CD4-positive, alpha-beta memory T cell (primary cell): ENCODE data around the gene ALK. TPM values are rescaled to one million over a fixed set of nuclear protein-coding genes. Genes with fewer than 3 reads are reported as not detected.
"Not testable (repeated sequence)": the region's sequence is repeated elsewhere in the genome, so short reads cannot be mapped to it uniquely, and the experiment has no call there.

ENCODE experiments used
- CTCF ChIA-PET: fragments of 350-600 bp; sonication (Branson Sonifier 250); formaldehyde crosslinking; loops from one replicate; lab custom pipeline; 2021; ENCODE audit warnings: inconsistent platforms; ENCODE audit not compliant: partially characterized antibody; lab: Charles Lee
- POLR2A ChIA-PET: fragments of 350-600 bp; sonication (Branson Sonifier 250); formaldehyde crosslinking; loops from one replicate; lab custom pipeline; 2021; ENCODE audit not compliant: partially characterized antibody; lab: Charles Lee
- DNase-seq, 5 donors: peaks; one replicate each; pipeline versions ENCODE4 v3.0.0 to v3.0.0-alpha.2; 2020 to 2022; ENCODE audit warnings: mixed read lengths in 1 of 5
- H3K27ac ChIP-seq: one replicate; pipeline ENCODE4 v1.7.0; 2013; ENCODE audit warnings: low read depth, low read length
- H3K27me3 ChIP-seq: 2 replicates; pipeline ENCODE4 v1.7.0; 2013; ENCODE audit warnings: mild to moderate bottlenecking, low read length, moderate library complexity; ENCODE audit not compliant: insufficient read depth
- H3K36me3 ChIP-seq: 2 replicates; pipeline ENCODE4 v1.7.0; 2013; ENCODE audit warnings: mild to moderate bottlenecking, low read length, moderate library complexity; ENCODE audit not compliant: insufficient read depth
- H3K4me1 ChIP-seq: 2 replicates; pipeline ENCODE4 v1.7.0; 2013; ENCODE audit warnings: mild to moderate bottlenecking, low read length, moderate library complexity; ENCODE audit not compliant: insufficient read depth
- H3K4me3 ChIP-seq, 2 donors: one replicate each; pipeline ENCODE4 v1.7.0; 2013; ENCODE audit warnings: low read length in 2 of 2, mild to moderate bottlenecking in 1 of 2
- H3K9me3 ChIP-seq, 2 donors: one replicate each; pipeline ENCODE4 v1.7.0; 2013; ENCODE audit warnings: low read length in 2 of 2, control low read depth in 1 of 2; ENCODE audit not compliant: control insufficient read depth in 1 of 2
- H3K27ac Mint-ChIP-seq, 7 donors: one replicate each; pipeline ENCODE4 v1.8.0; 2020 to 2021; ENCODE audit warnings: mixed read lengths in 7 of 7, mild to moderate bottlenecking in 6 of 7, inconsistent platforms in 3 of 7, moderate library complexity in 3 of 7
- H3K27me3 Mint-ChIP-seq, 2 donors: one replicate each; pipeline ENCODE4 v1.8.0; 2020 to 2021; ENCODE audit warnings: mixed read lengths in 2 of 2
- H3K36me3 Mint-ChIP-seq, 2 donors: one replicate each; pipeline ENCODE4 v1.8.0; 2020 to 2021; ENCODE audit warnings: mixed read lengths in 2 of 2, inconsistent platforms in 1 of 2, mild to moderate bottlenecking in 1 of 2
- H3K4me1 Mint-ChIP-seq, 4 donors: one replicate each; pipeline ENCODE4 v1.8.0; 2020 to 2021; ENCODE audit warnings: mixed read lengths in 4 of 4, mild to moderate bottlenecking in 1 of 4
- H3K4me3 Mint-ChIP-seq, 8 donors: one replicate each; pipeline ENCODE4 v1.8.0; 2020 to 2021; ENCODE audit warnings: mixed read lengths in 8 of 8, mild to moderate bottlenecking in 7 of 8, moderate library complexity in 6 of 8, inconsistent platforms in 3 of 8
- H3K9me3 Mint-ChIP-seq, 8 donors: one replicate each; pipeline ENCODE4 v1.8.0; 2020 to 2021; ENCODE audit warnings: mixed read lengths in 8 of 8, mild to moderate bottlenecking in 5 of 8, inconsistent platforms in 3 of 8, moderate library complexity in 1 of 8
- intact Hi-C: fragments of 100-400 bp; cut with micrococcal nuclease; formaldehyde crosslinking; loops from one replicate; pipeline ENCODE4 v1.15.1; 2023
- polyA plus RNA-seq, 2 donors: library from polyadenylated mRNA; unstranded; fragments of 300-500 nt; fragmentation: Illumina TruSeq; gene quantifications; one replicate each; pipeline ENCODE4 v1.2.3, GENCODE V29; 2021
- total RNA-seq, 2 experiments: library from RNA; stranded (reverse); gene quantifications; one replicate each; pipeline ENCODE4 v1.2.3, GENCODE V29; 2021

Gene ALK
- total and polyA plus RNA-seq, 4 experiments from 2014 or later: 0.07 TPM; not detected in 3

DNA sequence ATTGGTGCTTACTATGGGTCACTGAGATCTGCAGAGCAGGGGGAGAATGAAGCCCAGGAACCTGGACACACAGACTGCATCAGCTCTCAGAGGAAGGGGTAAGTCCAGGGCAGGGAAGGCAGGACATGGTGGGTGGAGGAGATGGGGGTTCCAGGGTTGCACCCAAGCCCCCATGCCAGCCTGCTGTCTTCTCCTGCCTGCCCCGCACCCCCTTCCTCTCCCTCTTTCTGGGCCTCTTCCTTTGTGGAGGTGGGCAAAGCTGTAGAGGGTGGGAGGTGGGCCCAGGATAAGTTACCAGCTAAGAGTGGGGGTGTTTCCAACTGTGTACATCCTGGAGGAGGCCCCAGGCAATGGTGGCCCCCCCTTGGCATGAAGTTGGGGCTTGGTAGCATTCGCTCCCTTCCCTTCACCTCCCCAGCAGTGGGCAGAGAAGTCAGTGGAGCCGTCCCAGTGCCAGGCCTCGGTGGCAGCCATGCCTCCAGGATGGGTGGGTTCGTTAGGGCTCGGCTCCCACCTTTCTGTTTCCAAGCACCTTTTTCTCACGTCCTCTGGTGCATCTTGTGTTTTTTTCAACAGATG lies 674.0 kb downstream of the ALK start:
- H3K4me1 ChIP-seq: no peaks in the 10 kb centered on the region
- no peak overlapping the region for H3K27ac Mint-ChIP-seq
- H3K4me3 Mint-ChIP-seq: no peak overlapping the region
- no peaks in the 10 kb centered on the region for H3K36me3 ChIP-seq
- H3K36me3 Mint-ChIP-seq: no peaks in the 10 kb centered on the region
- H3K27ac ChIP-seq: no peak overlapping the region
- no peaks in the 10 kb centered on the region for H3K9me3 ChIP-seq
- H3K9me3 Mint-ChIP-seq: no peaks in the 10 kb centered on the region
- POLR2A ChIA-PET: no interaction called here
- H3K4me1 Mint-ChIP-seq: no peaks in the 10 kb centered on the region
- no peaks in the 10 kb centered on the region for H3K27me3 ChIP-seq
- intact Hi-C loops: no loop called here
- CTCF ChIA-PET: no interaction called here
- peaks cover 0 to 2% of the 10 kb centered on the region in 2 donors for H3K27me3 Mint-ChIP-seq
- H3K4me3 ChIP-seq: no peak overlapping the region
- no peak for DNase-seq

DNA sequence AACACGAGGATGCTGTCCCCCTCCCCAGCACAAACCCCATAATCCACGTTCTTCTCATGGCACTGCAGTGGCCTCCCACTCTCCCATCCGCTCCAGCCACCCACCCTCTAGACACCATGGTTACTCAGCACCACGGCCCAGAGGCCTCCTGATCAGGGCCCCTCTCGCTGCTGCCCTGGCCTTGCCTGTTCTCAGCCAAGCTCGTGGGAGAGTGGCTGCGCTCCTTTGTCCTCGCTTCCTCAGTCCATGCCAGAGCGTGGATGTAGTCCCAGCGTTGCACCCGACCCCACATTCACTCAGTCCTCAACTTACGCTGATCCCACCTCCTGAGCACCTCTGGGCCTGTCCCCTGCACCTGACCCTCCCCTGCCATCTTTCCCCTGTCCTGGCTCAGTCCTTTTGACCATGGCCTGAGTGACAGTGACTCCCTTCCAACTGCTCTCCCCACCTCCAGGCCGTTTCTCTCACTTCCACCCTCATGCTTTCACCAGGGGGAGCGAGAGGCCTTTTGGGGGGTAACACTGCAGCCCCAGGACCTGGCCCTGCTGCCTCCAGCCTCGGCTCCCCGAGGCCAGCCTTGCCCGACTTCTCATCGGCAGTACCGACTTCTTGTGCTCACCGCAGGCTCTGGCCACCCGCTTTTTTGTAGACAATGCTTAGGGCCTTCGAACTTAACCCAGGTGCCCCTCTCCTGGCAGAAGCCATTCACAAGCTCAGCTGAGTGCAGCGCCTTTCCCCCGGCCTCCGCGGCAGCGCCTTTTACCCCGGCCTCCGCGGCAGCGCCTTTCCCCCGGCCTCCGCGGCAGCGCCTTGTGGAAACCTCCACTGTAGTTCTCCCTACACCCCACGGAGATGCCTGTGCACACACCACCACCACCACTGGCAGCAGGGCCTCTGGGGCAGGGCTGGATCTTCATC lies 674.7 kb downstream of the ALK start:
- Histone ChIP-seq H3K36me3 (no peaks in the 10 kb centered on the region), H3K9me3 (no peaks in the 10 kb centered on the region), H3K27me3 (no peaks in the 10 kb centered on the region), H3K4me3 (no peak overlapping the region), H3K4me1 (no peaks in the 10 kb centered on the region), H3K27ac (no peak overlapping the region)
- Mint-ChIP-seq H3K4me1 (no peaks in the 10 kb centered on the region), H3K27ac (no peak overlapping the region), H3K4me3 (no peak overlapping the region), H3K9me3 (no peaks in the 10 kb centered on the region), H3K27me3 (no peaks in the 10 kb centered on the region), H3K36me3 (no peaks in the 10 kb centered on the region)
- CTCF ChIA-PET: no interaction called here
- DNase-seq: no peak
- intact Hi-C loops: no loop called here
- POLR2A ChIA-PET: no interaction called here

DNA sequence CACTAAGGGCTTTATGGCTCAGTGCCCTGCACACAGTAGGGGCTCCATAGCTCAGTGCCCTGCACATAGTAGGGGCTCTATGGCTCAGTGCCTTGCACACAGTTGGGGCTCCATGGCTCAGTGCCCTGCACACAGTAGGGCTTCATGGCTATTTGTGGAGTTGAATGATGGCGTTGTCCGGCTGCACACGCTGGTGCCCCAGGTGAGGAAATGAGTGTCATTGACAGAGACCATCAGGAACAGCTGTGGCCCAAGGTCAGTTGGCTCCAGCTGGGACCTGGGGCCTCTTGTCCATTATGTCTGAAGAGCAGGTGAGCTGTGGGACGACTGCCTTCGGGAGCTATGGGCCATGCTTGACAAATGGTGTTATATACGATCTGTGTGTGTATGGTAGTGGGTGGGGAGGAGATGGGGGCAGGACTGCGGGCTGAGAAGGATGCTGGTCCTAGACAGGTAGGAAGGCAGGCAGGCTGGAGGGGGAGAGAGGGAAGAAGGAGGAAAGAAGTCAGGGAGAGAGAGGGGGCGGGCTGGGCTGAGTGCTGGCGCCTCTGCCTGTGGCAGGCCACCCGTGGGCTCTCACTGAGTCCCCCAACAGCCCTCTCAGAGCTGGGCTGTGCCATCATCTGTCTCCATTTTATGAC lies 675.5 kb downstream of the ALK start:
- CTCF ChIA-PET: no interaction called here
- no peak overlapping the region for H3K4me3 ChIP-seq
- no peaks in the 10 kb centered on the region for H3K36me3 ChIP-seq
- H3K27me3 ChIP-seq: no peaks in the 10 kb centered on the region
- no peaks in the 10 kb centered on the region for H3K36me3 Mint-ChIP-seq
- H3K9me3 ChIP-seq: no peaks in the 10 kb centered on the region
- POLR2A ChIA-PET: no interaction called here
- peaks cover 2 to 4% of the 10 kb centered on the region in 2 donors for H3K27me3 Mint-ChIP-seq
- no peak overlapping the region for H3K27ac Mint-ChIP-seq
- no peak for DNase-seq
- H3K4me1 ChIP-seq: no peaks in the 10 kb centered on the region
- intact Hi-C loops: no loop called here
- H3K4me1 Mint-ChIP-seq: no peaks in the 10 kb centered on the region
- H3K9me3 Mint-ChIP-seq: no peaks in the 10 kb centered on the region
- H3K27ac ChIP-seq: no peak overlapping the region
- H3K4me3 Mint-ChIP-seq: no peak overlapping the region

DNA sequence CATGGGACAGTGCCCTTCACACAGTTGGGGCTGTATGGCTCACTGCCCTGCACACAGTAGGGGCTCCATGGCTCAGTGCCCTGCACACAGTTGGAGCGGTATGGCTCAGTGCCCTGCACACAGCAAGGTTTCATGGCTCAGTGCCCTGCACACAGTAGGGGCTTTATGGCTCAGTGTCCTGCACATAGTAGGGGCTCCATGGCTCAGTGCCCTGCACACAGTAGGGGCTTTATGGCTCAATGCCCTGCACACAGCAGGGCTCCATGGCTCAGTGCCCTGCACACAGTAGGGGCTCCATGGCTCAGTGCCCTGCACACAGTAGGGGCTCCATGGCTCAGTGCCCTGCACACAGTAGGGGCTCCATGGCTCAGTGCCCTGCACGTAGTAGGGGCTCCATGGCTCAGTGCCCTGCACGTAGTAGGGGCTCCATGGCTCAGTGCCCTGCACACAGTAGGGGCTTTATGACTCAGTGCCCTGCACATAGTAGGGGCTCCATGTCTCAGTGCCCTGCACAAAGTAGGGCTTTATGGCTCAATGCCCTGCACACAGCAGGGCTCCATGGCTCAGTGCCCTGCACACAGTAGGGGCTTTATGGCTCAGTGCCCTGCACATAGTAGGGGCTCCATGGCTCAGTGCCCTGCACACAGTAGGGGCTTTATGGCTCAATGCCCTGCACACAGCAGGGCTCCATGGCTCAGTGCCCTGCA lies 676.2 kb downstream of the ALK start:
- H3K4me1 Mint-ChIP-seq, H3K4me3 Mint-ChIP-seq, H3K27ac ChIP-seq, DNase-seq, H3K4me1 ChIP-seq, H3K36me3 Mint-ChIP-seq, H3K4me3 ChIP-seq, H3K9me3 Mint-ChIP-seq, H3K27ac Mint-ChIP-seq, POLR2A ChIA-PET, CTCF ChIA-PET, intact Hi-C loops, H3K36me3 ChIP-seq, H3K27me3 Mint-ChIP-seq, H3K9me3 ChIP-seq, H3K27me3 ChIP-seq: not testable (repeated sequence)

DNA sequence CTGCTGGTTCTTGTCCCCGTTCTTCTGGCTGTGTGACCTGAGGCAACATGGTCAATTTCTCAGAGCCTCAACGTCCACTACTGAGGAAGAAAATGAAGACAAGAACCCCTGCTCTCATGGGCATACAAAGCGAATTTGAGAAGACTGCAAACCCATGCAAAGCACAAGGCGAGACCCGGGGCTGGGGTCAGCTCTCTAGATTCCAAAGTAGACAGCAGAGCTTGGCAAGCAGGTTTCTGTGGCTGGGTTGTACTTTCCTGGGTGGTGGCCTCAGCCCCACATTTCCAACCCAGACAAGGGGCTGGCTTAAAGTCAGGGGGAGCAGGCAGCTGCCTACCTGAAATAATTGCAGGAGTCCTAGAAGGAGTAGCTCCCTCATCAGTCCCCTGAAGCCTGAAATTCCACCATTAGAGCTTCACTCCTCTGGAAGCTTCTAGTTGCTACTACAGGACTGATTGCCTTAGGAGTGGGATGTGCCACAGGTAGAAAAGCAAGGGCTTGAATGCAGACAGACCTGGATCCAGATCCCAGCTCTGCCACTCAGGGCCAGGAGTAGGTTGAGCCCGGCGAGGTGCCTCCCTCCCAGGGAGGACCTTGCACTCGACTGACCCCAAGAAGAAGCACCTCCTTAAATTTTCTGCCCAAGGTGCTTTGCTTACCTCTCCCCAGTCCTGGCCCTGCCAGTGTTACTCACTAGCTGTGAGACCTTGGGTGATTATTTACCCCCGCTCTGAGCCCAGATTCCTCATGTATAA lies 678.6 kb downstream of the ALK start:
- Mint-ChIP-seq H3K27ac (no peak overlapping the region), H3K4me1 (no peaks in the 10 kb centered on the region), H3K4me3 (no peak overlapping the region), H3K36me3 (no peaks in the 10 kb centered on the region), H3K27me3 (peaks cover 8 to 15% of the 10 kb centered on the region in 2 donors), H3K9me3 (no peaks in the 10 kb centered on the region)
- POLR2A ChIA-PET: no interaction called here
- no peaks in the 10 kb centered on the region for H3K36me3 ChIP-seq
- no peaks in the 10 kb centered on the region for H3K27me3 ChIP-seq
- no peak for DNase-seq
- CTCF ChIA-PET: no interaction called here
- no peaks in the 10 kb centered on the region for H3K9me3 ChIP-seq
- intact Hi-C loops: no loop called here
- H3K4me3 ChIP-seq: no peak overlapping the region
- no peaks in the 10 kb centered on the region for H3K4me1 ChIP-seq
- H3K27ac ChIP-seq: no peak overlapping the region

DNA sequence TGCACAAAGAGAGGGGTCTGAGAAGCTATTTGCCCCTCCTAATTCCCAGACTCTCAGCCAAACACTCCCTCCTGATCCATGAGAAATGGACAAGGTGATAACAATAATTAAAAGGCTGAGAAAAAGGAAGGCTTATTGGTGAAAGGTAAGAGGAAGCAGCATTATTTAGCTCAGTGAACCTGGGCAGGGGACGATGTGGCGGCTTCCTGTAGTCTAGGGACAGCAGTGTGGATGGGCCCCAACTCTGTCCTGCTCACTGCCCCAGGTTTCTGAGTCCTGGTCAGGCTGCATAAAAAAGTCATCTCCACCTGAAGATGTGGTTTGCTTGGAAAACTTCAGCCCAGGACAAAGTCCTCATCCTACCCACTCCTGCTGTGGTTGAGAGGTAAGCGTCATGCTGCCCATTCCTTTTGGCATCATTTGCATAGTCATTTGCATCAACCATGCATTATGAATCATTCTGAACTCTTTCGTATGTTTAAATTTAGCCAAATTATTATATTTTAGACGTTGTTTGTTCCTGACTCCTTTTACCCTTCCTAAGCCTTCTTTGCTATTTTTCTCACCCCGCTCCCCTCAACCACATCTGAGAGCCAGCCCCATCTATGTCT lies 679.3 kb downstream of the ALK start:
- no peak for DNase-seq
- no peaks in the 10 kb centered on the region for H3K36me3 Mint-ChIP-seq
- POLR2A ChIA-PET: no interaction called here
- H3K4me3 Mint-ChIP-seq: no peak overlapping the region
- no peaks in the 10 kb centered on the region for H3K4me1 Mint-ChIP-seq
- Histone ChIP-seq H3K27ac (no peak overlapping the region), H3K4me3 (no peak overlapping the region), H3K4me1 (no peaks in the 10 kb centered on the region), H3K36me3 (no peaks in the 10 kb centered on the region), H3K9me3 (no peaks in the 10 kb centered on the region), H3K27me3 (no peaks in the 10 kb centered on the region)
- no peak overlapping the region for H3K27ac Mint-ChIP-seq
- CTCF ChIA-PET: no interaction called here
- H3K9me3 Mint-ChIP-seq: no peaks in the 10 kb centered on the region
- intact Hi-C loops: no loop called here
- H3K27me3 Mint-ChIP-seq: peaks cover 8 to 19% of the 10 kb centered on the region in 2 donors
